Cardiac fibroblast (primary cell): Measurements from ENCODE around the gene NUP98.

ENCODE experiments used
- DNase-seq, 2 donors: peaks; one replicate each; pipeline versions ENCODE4 v3.0.0 to v3.0.0-alpha.2; 2010; ENCODE audit warnings: low read depth in 2 of 2
- H3K4me3 ChIP-seq, 2 donors: replicated peaks in 1 of 2; 1 replicate in 1 of 2; 2 replicates in 1 of 2; pipeline ENCODE4 v1.5.1; 2011; ENCODE audit warnings: low read depth in 2 of 2, low read length in 2 of 2, mild to moderate bottlenecking in 2 of 2, moderate library complexity in 1 of 2
- CTCF ChIP-seq: IDR thresholded peaks from one replicate; pipeline ENCODE4 v1.5.1; 2011; ENCODE audit warnings: low read depth, mild to moderate bottlenecking, low read length, inconsistent platforms

NUP98 gene

DNA sequence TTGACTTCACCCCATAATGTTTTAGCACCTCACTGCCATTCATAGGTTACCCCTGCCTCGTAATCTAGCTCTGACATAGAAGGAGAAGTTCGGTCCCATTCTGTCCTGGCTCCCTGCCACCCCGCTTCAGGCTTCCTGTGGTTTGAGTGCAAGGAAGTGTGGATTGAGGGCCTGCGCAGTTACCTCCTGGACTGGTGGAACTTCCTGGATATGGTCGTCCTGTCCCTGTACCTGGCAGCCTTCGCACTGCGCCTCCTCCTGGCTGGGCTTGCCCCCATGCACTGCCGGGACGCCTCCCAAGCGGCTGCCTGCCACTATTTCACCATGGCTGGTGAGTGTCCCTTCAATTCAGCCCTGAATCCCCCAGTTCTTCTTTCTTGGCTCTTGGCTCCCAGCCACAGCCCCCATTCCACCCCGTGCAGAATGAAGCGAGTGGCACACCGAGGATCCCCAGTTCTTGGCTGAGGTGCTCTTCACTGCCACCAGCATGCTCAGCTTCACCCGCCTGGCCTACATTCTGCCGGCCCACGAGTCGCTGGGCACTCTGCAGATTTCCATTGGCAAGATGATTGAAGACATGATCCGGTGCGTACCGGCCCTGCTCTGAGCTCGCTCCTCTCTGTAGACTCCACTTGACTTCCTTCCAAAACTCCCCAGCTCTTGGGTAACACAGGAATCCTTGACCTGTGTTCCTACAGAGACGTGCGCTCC lies 170.9 kb downstream of the NUP98 start:
- TF ChIP-seq CTCF, result no peak
- H3K4me3 ChIP-seq, result no peak overlapping the region
- DNase-seq, result no peak
